Heart left ventricle (tissue), 13 donors: ENCODE measurements around the gene RANBP2.

Source experiments
- POLR2A ChIP-seq, 2 donors: fragments of 450-650 bp; IDR thresholded peaks; one replicate each; pipeline ENCODE4 v1.6.1; 2017; ENCODE audit warnings: antibody characterized with exemption in 2 of 2, mild to moderate bottlenecking in 2 of 2, moderate library complexity in 2 of 2
- TF ChIP-seq, protein P1 (sequence below), 12 donors: fragments of 200-600 bp; sonication (generic) in 4 of 12; IDR thresholded peaks; one replicate each; pipeline versions ENCODE4 v1.5.0 to v1.8.0; 2018 to 2022; ENCODE audit warnings: antibody characterized with exemption in 12 of 12, mild to moderate bottlenecking in 5 of 12
- donor health status: ischemic (EF 13 %, LVEDD 7.1; RV severe dilation, severe dysfunction).
- donor health status: DM: no; HTN: yes; CAD: no.
- donor health status: DM: no; HTN: no; CAD: no.
- donor health status: ischemic (EF 25% LVEDD 6.9; RV normal size, moderate dysfunction).
- donor health status: ischemic (EF 25% LVEDD 5.7; RV mildly dilated, moderate dysfunction).
- donor health status: ischemic (EF 35%, LVEDD 5.7; RV mildly dilated, moderate dysfunction).
- donor health status: nonischemic (EF 11% LVEDD 7.7; RV severe dilation, severe dysfunction).
- donor health status: DM: yes; HTN: yes; CAD: no.
- donor health status: PGD.
- donor health status: ischemic (EF 29% LVEDD 5.4; RV normal size, mild dysfunction).
- donor health status: nonischemic (EF 23%, LVEDD 6.1; RV moderate dilation, normal function).

DNA sequence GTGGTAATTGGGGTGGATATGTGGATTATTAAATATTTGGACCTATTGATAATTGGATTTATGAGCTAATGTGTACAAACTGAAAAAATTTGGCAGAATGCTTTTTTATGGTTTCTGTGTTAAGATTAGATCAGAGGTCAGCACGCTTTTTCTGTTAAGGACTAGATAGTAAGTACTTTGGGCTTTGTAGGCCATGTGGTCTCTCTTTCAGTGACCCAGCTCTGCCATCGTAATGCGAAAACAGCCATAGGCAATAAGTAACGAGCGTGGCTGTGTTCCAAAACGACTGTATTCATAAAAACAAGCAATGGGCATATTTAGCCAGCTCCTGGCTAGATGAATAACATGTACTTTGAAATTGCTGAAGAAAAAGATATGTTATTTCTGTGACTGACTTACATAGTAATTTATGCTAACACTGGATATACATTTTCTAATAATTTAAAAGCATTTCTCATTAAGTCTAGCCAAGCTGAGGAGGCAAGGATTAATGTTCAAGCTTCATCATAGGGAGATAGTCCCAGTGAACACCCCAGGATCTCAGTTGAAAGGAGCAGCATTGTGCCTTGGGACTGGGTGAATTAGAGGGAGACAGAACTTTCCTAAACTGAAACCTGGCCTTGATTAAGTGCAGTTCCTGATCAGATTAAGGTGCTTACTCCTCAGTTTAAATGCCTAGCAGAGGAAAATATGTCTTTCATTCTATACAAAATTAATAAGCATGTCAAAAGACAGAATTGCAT lies 87.3 kb downstream of the RANBP2 start:
- TF ChIP-seq, protein P1, sequence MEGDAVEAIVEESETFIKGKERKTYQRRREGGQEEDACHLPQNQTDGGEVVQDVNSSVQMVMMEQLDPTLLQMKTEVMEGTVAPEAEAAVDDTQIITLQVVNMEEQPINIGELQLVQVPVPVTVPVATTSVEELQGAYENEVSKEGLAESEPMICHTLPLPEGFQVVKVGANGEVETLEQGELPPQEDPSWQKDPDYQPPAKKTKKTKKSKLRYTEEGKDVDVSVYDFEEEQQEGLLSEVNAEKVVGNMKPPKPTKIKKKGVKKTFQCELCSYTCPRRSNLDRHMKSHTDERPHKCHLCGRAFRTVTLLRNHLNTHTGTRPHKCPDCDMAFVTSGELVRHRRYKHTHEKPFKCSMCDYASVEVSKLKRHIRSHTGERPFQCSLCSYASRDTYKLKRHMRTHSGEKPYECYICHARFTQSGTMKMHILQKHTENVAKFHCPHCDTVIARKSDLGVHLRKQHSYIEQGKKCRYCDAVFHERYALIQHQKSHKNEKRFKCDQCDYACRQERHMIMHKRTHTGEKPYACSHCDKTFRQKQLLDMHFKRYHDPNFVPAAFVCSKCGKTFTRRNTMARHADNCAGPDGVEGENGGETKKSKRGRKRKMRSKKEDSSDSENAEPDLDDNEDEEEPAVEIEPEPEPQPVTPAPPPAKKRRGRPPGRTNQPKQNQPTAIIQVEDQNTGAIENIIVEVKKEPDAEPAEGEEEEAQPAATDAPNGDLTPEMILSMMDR (IDR thresholded peaks at IDR 0.05): no peak
- no peak for TF ChIP-seq POLR2A (IDR thresholded peaks at IDR 0.05)
